Activated CD4-positive, CD25-positive, alpha-beta regulatory T cell treated with anti-CD3 and anti-CD28 coated beads, Interleukin-2, amount 50 U/mL, for 24 hours (primary cell): Measurements from ENCODE around the gene CACNA1A.
"Not testable (repeated sequence)": the region's sequence is repeated elsewhere in the genome, so short reads cannot be mapped to it uniquely, and the experiment has no call there.

ENCODE experiments used
- ATAC-seq, 2 donors: fragments of 150-1000 bp; cut with Tn5 transposase; one replicate each; pipeline ENCODE4 v1.10.0; 2021; ENCODE audit warnings: mild to moderate bottlenecking in 1 of 2, moderate library complexity in 1 of 2

CACNA1A gene

GRCh38 chr19:13186688-13187087 lies 319.6 kb downstream of the CACNA1A start:
- ATAC-seq, result not testable (repeated sequence)

GRCh38 chr19:13185763-13186657 lies 320.3 kb downstream of the CACNA1A start:
- not testable (repeated sequence) for ATAC-seq

- ATAC-seq, result not testable (repeated sequence)
Observed at GRCh38 chr19:13184926-13185325, 321.4 kb downstream of the CACNA1A start.

GRCh38 chr19:13181747-13182388 lies 324.4 kb downstream of the CACNA1A start:
- ATAC-seq, result peak in 1 of 2 donors; percentile 38

GRCh38 chr19:13178291-13178690 lies 328.0 kb downstream of the CACNA1A start:
- ATAC-seq, result not testable (repeated sequence)

- ATAC-seq, result not testable (repeated sequence)
Observed at GRCh38 chr19:13177584-13177983, 328.7 kb downstream of the CACNA1A start.

GRCh38 chr19:13176345-13176744 lies 329.9 kb downstream of the CACNA1A start:
- no peak for ATAC-seq

GRCh38 chr19:13173139-13173737 lies 333.0 kb downstream of the CACNA1A start:
- ATAC-seq, result no peak

- ATAC-seq, result peak in 1 of 2 donors; percentile 10
Observed at GRCh38 chr19:13172346-13173138, 333.7 kb downstream of the CACNA1A start.

- no peak for ATAC-seq
Observed at GRCh38 chr19:13171146-13171545, 335.1 kb downstream of the CACNA1A start.

GRCh38 chr19:13169769-13170168 lies 336.5 kb downstream of the CACNA1A start:
- no peak for ATAC-seq

GRCh38 chr19:13166151-13166550 lies 340.1 kb downstream of the CACNA1A start:
- ATAC-seq, result not testable (repeated sequence)

GRCh38 chr19:13165162-13165997 lies 340.9 kb downstream of the CACNA1A start:
- no peak for ATAC-seq

GRCh38 chr19:13164343-13165161 lies 341.7 kb downstream of the CACNA1A start:
- ATAC-seq, result no peak

- no peak for ATAC-seq
Observed at GRCh38 chr19:13163609-13164342, 342.5 kb downstream of the CACNA1A start.

GRCh38 chr19:13162724-13163608 lies 343.3 kb downstream of the CACNA1A start:
- ATAC-seq, result peak; percentile 63 to 66

- no peak for ATAC-seq
Observed at GRCh38 chr19:13160557-13160956, 345.7 kb downstream of the CACNA1A start.

GRCh38 chr19:13159713-13160112 lies 346.6 kb downstream of the CACNA1A start:
- no peak for ATAC-seq
